B cell (primary cell): Measurements from ENCODE around the gene ALDOA. TPM values are rescaled to one million over a fixed set of nuclear protein-coding genes. Genes with fewer than 3 reads are reported as not detected.

ENCODE experiments used
- ATAC-seq: fragments of 200-7000 bp; cut with Tn5 transposase; one replicate; pipeline ENCODE4 v1.10.0; 2021; ENCODE audit warnings: low read depth, mild to moderate bottlenecking, moderate number of reproducible peaks, moderate library complexity
- CTCF ChIA-PET: fragments of 350-600 bp; sonication (Branson Sonifier 250); formaldehyde crosslinking; loops from one replicate; lab custom pipeline; 2021; ENCODE audit warnings: antibody characterized with exemption, inconsistent platforms; lab: Charles Lee
- POLR2A ChIA-PET: fragments of 350-600 bp; sonication (Branson Sonifier 250); formaldehyde crosslinking; loops from one replicate; lab custom pipeline; 2021; ENCODE audit warnings: antibody characterized with exemption; lab: Charles Lee
- DNase-seq: peaks from one replicate; pipeline ENCODE4 v3.0.0; 2013
- H2AFZ ChIP-seq: 2 replicates; pipeline ENCODE4 v1.6.1; 2012; ENCODE audit warnings: mild to moderate bottlenecking, low read depth, low read length; ENCODE audit not compliant: insufficient read depth, poor library complexity, severe bottlenecking
- H3K27ac ChIP-seq, 2 donors: 1 replicate in 1 of 2; 2 replicates in 1 of 2; pipeline ENCODE4 v1.5.1; 2012 to 2013; ENCODE audit warnings: low read length in 2 of 2, mild to moderate bottlenecking in 2 of 2, moderate library complexity in 1 of 2
- H3K27me3 ChIP-seq, 4 experiments: fragments of 200-600 bp in 1 of 4; sonication (generic) in 1 of 4; replicated peaks in 1 of 4; 1 replicate in 2 of 4; 2 replicates in 2 of 4; pipeline versions ENCODE4 v1.6.1 to v1.7.0; 2013 to 2016; ENCODE audit warnings: low read length in 3 of 4, mild to moderate bottlenecking in 2 of 4, mixed read lengths in 1 of 4, moderate library complexity in 1 of 4; ENCODE audit not compliant: insufficient read depth in 4 of 4, control insufficient read depth in 3 of 4; ENCODE audit errors: control extremely low read depth in 1 of 4
- H3K36me3 ChIP-seq, 2 experiments: replicated peaks in 1 of 2; 1 replicate in 1 of 2; 2 replicates in 1 of 2; pipeline versions ENCODE4 v1.6.1 to v1.7.1; 2013; ENCODE audit warnings: low read length in 1 of 2; ENCODE audit not compliant: insufficient read depth in 2 of 2, control insufficient read depth in 1 of 2; ENCODE audit errors: control extremely low read depth in 1 of 2, extremely low read depth in 1 of 2
- H3K4me1 ChIP-seq, 2 donors: fragments of 200-600 bp in 1 of 2; sonication (generic) in 1 of 2; 1 replicate in 1 of 2; 2 replicates in 1 of 2; pipeline versions ENCODE4 v1.5.1 to v1.6.1; 2013 to 2017; ENCODE audit warnings: low read length in 2 of 2; ENCODE audit not compliant: control insufficient read depth in 2 of 2, insufficient read depth in 2 of 2
- H3K4me2 ChIP-seq: replicated peaks from 2 replicates; pipeline ENCODE3; 2012; ENCODE audit warnings: mild to moderate bottlenecking, low read depth, low read length; ENCODE audit not compliant: poor library complexity, severe bottlenecking
- H3K4me3 ChIP-seq, 5 experiments: fragments of 200-600 bp in 1 of 5; sonication (generic) in 1 of 5; 1 replicate in 3 of 5; 2 replicates in 2 of 5; pipeline versions ENCODE4 v1.5.1 to v1.7.0; 2011 to 2016; ENCODE audit warnings: low read length in 4 of 5, mild to moderate bottlenecking in 4 of 5, low read depth in 2 of 5, control low read depth in 1 of 5, moderate library complexity in 1 of 5; ENCODE audit not compliant: insufficient read depth in 1 of 5; ENCODE audit errors: control extremely low read depth in 1 of 5, extremely low read depth in 1 of 5
- H3K79me2 ChIP-seq: fragments of 200-600 bp; sonication (generic); one replicate; pipeline ENCODE4 v1.6.0; 2016; ENCODE audit warnings: low read length; ENCODE audit not compliant: control insufficient read depth, insufficient read depth
- H3K9ac ChIP-seq: fragments of 200-600 bp; sonication (generic); 2 replicates; pipeline ENCODE4 v1.6.1; 2017; ENCODE audit warnings: mild to moderate bottlenecking, low read length, moderate library complexity
- H3K9me3 ChIP-seq, 3 donors: one replicate each; pipeline versions ENCODE4 v1.6.1 to v1.7.1; 2013; ENCODE audit warnings: low read length in 2 of 3; ENCODE audit not compliant: control insufficient read depth in 2 of 3, insufficient read depth in 1 of 3; ENCODE audit errors: control extremely low read depth in 1 of 3
- H4K20me1 ChIP-seq: 2 replicates; pipeline ENCODE4 v1.6.0; 2012; ENCODE audit warnings: mild to moderate bottlenecking, low read length; ENCODE audit not compliant: insufficient read depth, control insufficient read depth, poor library complexity, severe bottlenecking
- H3K27ac Mint-ChIP-seq: one replicate; pipeline ENCODE4 v1.8.0; 2021; ENCODE audit warnings: mixed read lengths
- H3K27me3 Mint-ChIP-seq: one replicate; pipeline ENCODE4 v1.8.0; 2021; ENCODE audit warnings: mixed read lengths
- H3K4me1 Mint-ChIP-seq: one replicate; pipeline ENCODE4 v1.8.0; 2021; ENCODE audit warnings: mixed read lengths
- H3K4me3 Mint-ChIP-seq: one replicate; pipeline ENCODE4 v1.8.0; 2021; ENCODE audit warnings: mixed read lengths
- H3K9me3 Mint-ChIP-seq: one replicate; pipeline ENCODE4 v1.8.0; 2022; ENCODE audit warnings: mixed read lengths; ENCODE audit not compliant: insufficient read depth
- CTCF ChIP-seq: fragments of 200-600 bp; IDR thresholded peaks from one replicate; pipeline ENCODE4 v1.8.0; 2022; ENCODE audit warnings: antibody characterized with exemption, mild to moderate bottlenecking
- EZH2 ChIP-seq: IDR thresholded peaks from 2 replicates; pipeline ENCODE4 v1.6.1; 2012; ENCODE audit warnings: borderline replicate concordance, low read depth, mild to moderate bottlenecking, moderate library complexity, low read length; ENCODE audit not compliant: insufficient read depth, poor library complexity, severe bottlenecking
- WGBS: methylation state at CpG from one replicate; pipeline ENCODE4 v1.1.5; 2013; ENCODE audit warnings: missing lambda C conversion rate; ENCODE audit not compliant: insufficient coverage; 5-methylcytosine and 5-hydroxymethylcytosine counted together
- intact Hi-C: fragments of 100-400 bp; cut with micrococcal nuclease; formaldehyde crosslinking; loops from one replicate; pipeline ENCODE4 v1.10.0; 2022
- polyA plus RNA-seq: library from polyadenylated mRNA; depleted of rRNA; stranded (reverse); fragments of >200 nt; gene quantifications from 2 replicates; pipeline ENCODE4 v1.2.3, GENCODE V29; 2012
- total RNA-seq, 2 donors: library from RNA; stranded (reverse); fragments of 120-200 nt in 1 of 2; gene quantifications; 1 replicate in 1 of 2; 2 replicates in 1 of 2; pipeline versions ENCODE4 v1.2.3 to v1.2.4, GENCODE V29; 2013 to 2022

Gene ALDOA
- total and polyA plus RNA-seq, 2 donors (not counting 1 experiment from before 2014, with no cell fraction given) = 329 to 343 TPM

- Histone ChIP-seq H2AFZ (no peak overlapping the region), H3K27me3 (no peaks in the 10 kb centered on the region), H3K4me2 (no peak overlapping the region), H3K9me3 (peaks cover 0 to 3% (median 0%) of the 10 kb centered on the region in 3 donors), H4K20me1 (no peaks in the 10 kb centered on the region), H3K36me3 (no peaks in the 10 kb centered on the region), H3K4me3 (no peak overlapping the region), H3K9ac (no peak overlapping the region), H3K79me2 (no peaks in the 10 kb centered on the region), H3K4me1 (peaks cover 6 to 11% of the 10 kb centered on the region in 2 donors), H3K27ac (no peak overlapping the region)
- Mint-ChIP-seq H3K27ac (no peak overlapping the region), H3K9me3 (no peaks in the 10 kb centered on the region), H3K4me3 (no peak overlapping the region), H3K27me3 (peaks cover 4% of the 10 kb centered on the region), H3K4me1 (peaks cover 15% of the 10 kb centered on the region)
- ATAC-seq = no peak
- no peak for DNase-seq
- CTCF ChIA-PET = interaction anchor here (0.9 to 3.8 kb wide), 5 partner anchors 13 to 327 kb away, joined by 3 to 18 read pairs (median 3); partner anchors contain the start of gene TLCD3B
- POLR2A ChIA-PET = interaction anchor here (0.7 kb wide), 1 partner anchor 205 kb away, joined by 3 read pairs; no protein-coding TSS in a partner anchor
- intact Hi-C loops = no loop called here
- 68% methylated on average over 3 of the region's 4 CpGs for WGBS
- TF ChIP-seq CTCF = no peak
- TF ChIP-seq EZH2 = no peak
These were observed 46.8 kb upstream of the ALDOA start for GRCh38 chr16:30018731-30019158.

GRCh38 chr16:30022887-30023286 lies 42.7 kb upstream of the ALDOA start, which contains the start of gene C16orf92:
Gene C16orf92, plus strand, starts transcription at chr16:30023198. Its CDS starts 143 bp downstream, at chr16:30023341.
- peaks cover 6 to 11% of the 10 kb centered on the region in 2 donors for H3K4me1 ChIP-seq
- no peaks in the 10 kb centered on the region for H3K36me3 ChIP-seq
- Mint-ChIP-seq H3K9me3 (no peaks in the 10 kb centered on the region), H3K4me1 (peaks cover 15% of the 10 kb centered on the region), H3K27ac (no peak within 1 kb of the TSS), H3K4me3 (no peak within 1 kb of the TSS), H3K27me3 (peaks cover 18% of the 10 kb centered on the region)
- H3K4me3 ChIP-seq = no peak within 1 kb of the TSS
- peaks cover 0 to 3% (median 0%) of the 10 kb centered on the region in 3 donors for H3K9me3 ChIP-seq
- H4K20me1 ChIP-seq = no peaks in the 10 kb centered on the region
- H3K27ac ChIP-seq = no peak within 1 kb of the TSS
- H3K9ac ChIP-seq = no peak within 1 kb of the TSS
- ChIA-PET CTCF (interaction anchor here (1.2 to 1.8 kb wide), 2 partner anchors 9 to 322 kb away, joined by 5 to 6 read pairs; no protein-coding TSS in a partner anchor), POLR2A (no interaction called here)
- H3K27me3 ChIP-seq = peaks cover 0 to 9% (median 2%) of the 10 kb centered on the region in 4 experiments
- intact Hi-C loops = no loop called here
- H3K79me2 ChIP-seq = no peaks in the 10 kb centered on the region
- no peak within 1 kb of the TSS for H3K4me2 ChIP-seq
- DNase-seq = no peak
- ATAC-seq = no peak
- TF ChIP-seq EZH2 = no peak
- TF ChIP-seq CTCF = no peak
- WGBS = 87% methylated on average over 3 of the region's 6 CpGs
- no peak within 1 kb of the TSS for H2AFZ ChIP-seq
